Astrocyte (in vitro differentiated cells and primary cell): ENCODE data around the gene PELI2. TPM values are rescaled to one million over a fixed set of nuclear protein-coding genes. Genes with fewer than 3 reads are reported as not detected.

Experiments
- DNase-seq: peaks from one replicate; pipeline ENCODE4 v3.0.0-alpha.2; 2010; ENCODE audit warnings: low read depth
- FAIRE-seq: peaks from 2 replicates; lab custom pipeline; 2011; peaks lifted over from hg19 to GRCh38; lab: Jason Lieb, UNC
- H2AFZ ChIP-seq: 2 replicates; pipeline ENCODE4 v1.6.0; 2012; ENCODE audit warnings: low read depth, low read length, inconsistent platforms
- H3K27ac ChIP-seq: 2 replicates; pipeline ENCODE4 v1.5.1; 2011; ENCODE audit warnings: low read depth, low read length, inconsistent platforms
- H3K27me3 ChIP-seq: 2 replicates; pipeline ENCODE4 v1.6.0; 2011; ENCODE audit warnings: low read length, inconsistent platforms; ENCODE audit not compliant: insufficient read depth
- H3K36me3 ChIP-seq: 2 replicates; pipeline ENCODE4 v1.5.1; 2011; ENCODE audit warnings: low read length, inconsistent platforms; ENCODE audit not compliant: insufficient read depth
- H3K4me1 ChIP-seq: 2 replicates; pipeline ENCODE4 v1.5.1; 2011; ENCODE audit warnings: low read length, inconsistent platforms; ENCODE audit not compliant: insufficient read depth
- H3K4me2 ChIP-seq: 2 replicates; pipeline ENCODE4 v1.6.0; 2012; ENCODE audit warnings: low read length, inconsistent platforms
- H3K4me3 ChIP-seq: 2 replicates; pipeline ENCODE4 v1.5.1; 2011; ENCODE audit warnings: low read depth, mild to moderate bottlenecking, low read length, inconsistent platforms; ENCODE audit not compliant: insufficient read depth
- H3K79me2 ChIP-seq: 2 replicates; pipeline ENCODE4 v1.6.0; 2012; ENCODE audit warnings: mild to moderate bottlenecking, low read length, inconsistent platforms; ENCODE audit not compliant: insufficient read depth
- H3K9ac ChIP-seq: 2 replicates; pipeline ENCODE4 v1.6.0; 2012; ENCODE audit warnings: mild to moderate bottlenecking, low read length, inconsistent platforms
- H3K9me3 ChIP-seq: 2 replicates; pipeline ENCODE4 v1.5.1; 2012; ENCODE audit warnings: low read depth, mild to moderate bottlenecking, low read length, inconsistent platforms; ENCODE audit not compliant: insufficient read depth
- H4K20me1 ChIP-seq: 2 replicates; pipeline ENCODE4 v1.6.0; 2012; ENCODE audit warnings: low read length, inconsistent platforms; ENCODE audit not compliant: insufficient read depth
- H3K27ac Mint-ChIP-seq: one replicate; pipeline ENCODE4 v1.8.0; 2021; ENCODE audit warnings: mild to moderate bottlenecking, mixed read lengths; ENCODE audit not compliant: unreplicated experiment
- H3K27me3 Mint-ChIP-seq: one replicate; pipeline ENCODE4 v1.8.0; 2021; ENCODE audit warnings: low read depth, mixed read lengths; ENCODE audit not compliant: unreplicated experiment
- H3K36me3 Mint-ChIP-seq: one replicate; pipeline ENCODE4 v1.8.0; 2021; ENCODE audit warnings: low read depth, mixed read lengths; ENCODE audit not compliant: unreplicated experiment
- H3K4me1 Mint-ChIP-seq: one replicate; pipeline ENCODE4 v1.8.0; 2021; ENCODE audit warnings: low read depth, mixed read lengths; ENCODE audit not compliant: unreplicated experiment
- H3K4me3 Mint-ChIP-seq: one replicate; pipeline ENCODE4 v1.8.0; 2021; ENCODE audit warnings: mild to moderate bottlenecking, moderate library complexity, mixed read lengths; ENCODE audit not compliant: unreplicated experiment
- H3K9me3 Mint-ChIP-seq: one replicate; pipeline ENCODE4 v1.8.0; 2021; ENCODE audit warnings: mild to moderate bottlenecking, mixed read lengths; ENCODE audit not compliant: unreplicated experiment
- CTCF ChIP-seq: IDR thresholded peaks from 2 replicates; pipeline ENCODE4 v1.5.1; 2011; ENCODE audit warnings: low read depth, mild to moderate bottlenecking, inconsistent platforms, low read length, moderate library complexity; ENCODE audit not compliant: insufficient read depth
- EZH2 ChIP-seq: IDR thresholded peaks from 2 replicates; pipeline ENCODE4 v1.6.1; 2012; ENCODE audit warnings: mild to moderate bottlenecking, low read length, inconsistent platforms; ENCODE audit not compliant: insufficient read depth
- total RNA-seq: library from RNA; stranded (reverse); gene quantifications from 2 replicates; pipeline ENCODE4 v1.2.1, GENCODE V29; 2021

PELI2 gene
- total RNA-seq, 1 donor from 2014 or later = 5.3 TPM

DNA sequence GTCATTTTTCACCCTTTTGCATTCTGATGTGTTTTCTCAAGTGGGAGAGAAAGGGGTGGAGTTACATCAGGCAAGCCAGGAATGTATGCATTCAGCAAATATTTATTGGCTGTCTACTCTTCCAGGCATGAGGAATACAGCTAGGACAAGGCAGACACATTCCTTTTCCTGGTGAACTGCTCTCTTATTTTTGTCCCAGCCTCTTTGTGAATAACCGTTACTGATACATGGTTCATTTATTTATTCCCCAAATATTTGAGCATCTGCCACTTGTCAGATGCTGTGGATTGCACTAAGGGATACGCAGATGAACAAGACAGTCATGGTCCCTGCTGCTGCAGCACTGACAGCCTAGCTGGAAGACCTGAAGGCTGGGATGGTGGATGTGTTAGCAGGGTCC lies 6.1 kb downstream of the PELI2 start:
- no peak for TF ChIP-seq EZH2
- no peak for TF ChIP-seq CTCF
- Histone ChIP-seq H3K27me3 (no peaks in the 10 kb centered on the region), H3K27ac (no peak overlapping the region), H3K79me2 (peaks cover 85% of the 10 kb centered on the region), H3K4me2 (no peak overlapping the region), H3K36me3 (no peaks in the 10 kb centered on the region), H3K4me1 (peaks cover 16% of the 10 kb centered on the region), H4K20me1 (peaks cover 57% of the 10 kb centered on the region), H3K4me3 (no peak overlapping the region), H3K9me3 (no peaks in the 10 kb centered on the region), H3K9ac (no peak overlapping the region), H2AFZ (no peak overlapping the region)
- Mint-ChIP-seq H3K4me1 (peaks cover 26% of the 10 kb centered on the region), H3K36me3 (no peaks in the 10 kb centered on the region), H3K9me3 (no peaks in the 10 kb centered on the region), H3K4me3 (peak overlapping the region; percentile 7), H3K27ac (no peak overlapping the region), H3K27me3 (peaks cover 3% of the 10 kb centered on the region)
- DNase-seq = no peak
- no peak for FAIRE-seq

- H3K4me3 ChIP-seq = no peak overlapping the region
- H3K4me1 Mint-ChIP-seq = peaks cover 24% of the 10 kb centered on the region
- H2AFZ ChIP-seq = no peak overlapping the region
- H3K9ac ChIP-seq = no peak overlapping the region
- H3K27ac Mint-ChIP-seq = no peak overlapping the region
- H3K9me3 ChIP-seq = no peaks in the 10 kb centered on the region
- H3K27me3 Mint-ChIP-seq = peaks cover 3% of the 10 kb centered on the region
- no peaks in the 10 kb centered on the region for H3K27me3 ChIP-seq
- H3K4me2 ChIP-seq = no peak overlapping the region
- H3K36me3 ChIP-seq = no peaks in the 10 kb centered on the region
- H3K9me3 Mint-ChIP-seq = no peaks in the 10 kb centered on the region
- DNase-seq = no peak
- no peak for FAIRE-seq
- peaks cover 74% of the 10 kb centered on the region for H3K79me2 ChIP-seq
- no peak overlapping the region for H3K4me3 Mint-ChIP-seq
- peaks cover 3% of the 10 kb centered on the region for H3K4me1 ChIP-seq
- H4K20me1 ChIP-seq = peaks cover 64% of the 10 kb centered on the region
- TF ChIP-seq EZH2 (no peak), CTCF (no peak)
- no peak overlapping the region for H3K27ac ChIP-seq
- H3K36me3 Mint-ChIP-seq = no peaks in the 10 kb centered on the region
These were observed 7.8 kb downstream of the PELI2 start for GRCh38 chr14:56125772-56126636.

- no peak for DNase-seq
- TF ChIP-seq CTCF (no peak), EZH2 (no peak)
- Histone ChIP-seq H3K36me3 (no peaks in the 10 kb centered on the region), H4K20me1 (peaks cover 70% of the 10 kb centered on the region), H3K4me3 (no peak overlapping the region), H3K27me3 (no peaks in the 10 kb centered on the region), H3K9me3 (no peaks in the 10 kb centered on the region), H3K4me2 (no peak overlapping the region), H3K4me1 (peaks cover 3% of the 10 kb centered on the region), H3K79me2 (peaks cover 69% of the 10 kb centered on the region), H2AFZ (no peak overlapping the region), H3K9ac (no peak overlapping the region), H3K27ac (no peak overlapping the region)
- Mint-ChIP-seq H3K4me3 (no peak overlapping the region), H3K27ac (no peak overlapping the region), H3K4me1 (peaks cover 24% of the 10 kb centered on the region), H3K27me3 (peaks cover 3% of the 10 kb centered on the region), H3K36me3 (no peaks in the 10 kb centered on the region), H3K9me3 (no peaks in the 10 kb centered on the region)
- no peak for FAIRE-seq
These were observed 8.4 kb downstream of the PELI2 start for GRCh38 chr14:56126637-56126913.
